ENCODE results near the gene LAMTOR2.

The LAMTOR2 gene

GRCh38 chr1:156106624-156107488, 52.3 kb downstream of the LAMTOR2 start:
- peak overlapping the region; percentile 54 for H3K18ac ChIP-seq (ENCODE audit: low read length)
- peak overlapping the region; percentile 77 for H2BK5ac ChIP-seq (ENCODE audit: low read depth, low read length, poor library complexity)
- peaks cover 42 to 49% of the 10 kb centered on the region in 2 experiments for H3K4me1 ChIP-seq (ENCODE audit: control insufficient read depth in 1 of 2, insufficient read depth in 2 of 2, low read length in 2 of 2)
- H4K91ac ChIP-seq (ENCODE audit: low read depth, low read length) = peak overlapping the region; percentile 71
- peaks cover 12% of the 10 kb centered on the region for H3K79me2 ChIP-seq (ENCODE audit: control insufficient read depth, insufficient read depth, low read length, poor library complexity)
- peak overlapping the region; percentile 57 for H3K14ac ChIP-seq (ENCODE audit: low read length)
- H3K4me2 ChIP-seq (ENCODE audit: low read length) = peak overlapping the region; percentile 53
- peak overlapping the region; percentile 69 for H2BK120ac ChIP-seq (ENCODE audit: insufficient read depth, low read length, poor library complexity)
- H3K27ac ChIP-seq (ENCODE audit: low read depth, low read length) = peak overlapping the region; percentile 80
- H3K36me3 ChIP-seq (ENCODE audit: control insufficient read depth in 1 of 2, insufficient read depth in 2 of 2, low read length in 2 of 2) = peaks cover 2 to 3% of the 10 kb centered on the region in 2 experiments
- no peaks in the 10 kb centered on the region for H3K9me3 ChIP-seq (ENCODE audit: insufficient read depth, low read depth, low read length)
- peak overlapping the region; percentile 17 for H4K8ac ChIP-seq (ENCODE audit: low read depth, low read length)
- no CpG with 5 or more reads among the region's 14 CpGs for WGBS (ENCODE audit: extremely low coverage, insufficient coverage, insufficient read length)
- peak overlapping the region; percentile 77 for H2BK12ac ChIP-seq (ENCODE audit: low read length)
- H2AK5ac ChIP-seq (ENCODE audit: low read length) = peak overlapping the region; percentile 21
- DNase-seq = peak in 1 of 2 donors; percentile 61
- H3K79me1 ChIP-seq (ENCODE audit: low read length) = peaks cover 39% of the 10 kb centered on the region
- no peak overlapping the region for H3K9ac ChIP-seq (ENCODE audit: low read length)
- no peak overlapping the region for H3K4me3 ChIP-seq (ENCODE audit: low read depth, low read length)
- H2AFZ ChIP-seq (ENCODE audit: insufficient read depth, low read length, poor library complexity) = no peak overlapping the region
- H3K27me3 ChIP-seq (ENCODE audit: insufficient read depth, low read length) = no peaks in the 10 kb centered on the region
- no peak overlapping the region for H4K12ac ChIP-seq (ENCODE audit: low read depth, low read length)
- no peak overlapping the region for H3K23ac ChIP-seq (ENCODE audit: low read length)
- peak overlapping the region; percentile 27 for H3K4ac ChIP-seq (ENCODE audit: low read depth, low read length)

- H3K9ac ChIP-seq (ENCODE audit: low read length) = no peak overlapping the region
- peaks cover 37% of the 10 kb centered on the region for H3K79me1 ChIP-seq (ENCODE audit: low read length)
- H2BK120ac ChIP-seq (ENCODE audit: insufficient read depth, low read length, poor library complexity) = no peak overlapping the region
- no peak overlapping the region for H3K27ac ChIP-seq (ENCODE audit: low read depth, low read length)
- no peak overlapping the region for H3K23ac ChIP-seq (ENCODE audit: low read length)
- peaks cover 10% of the 10 kb centered on the region for H3K79me2 ChIP-seq (ENCODE audit: control insufficient read depth, insufficient read depth, low read length, poor library complexity)
- H3K14ac ChIP-seq (ENCODE audit: low read length) = no peak overlapping the region
- H2AK5ac ChIP-seq (ENCODE audit: low read length) = no peak overlapping the region
- H3K18ac ChIP-seq (ENCODE audit: low read length) = no peak overlapping the region
- peak overlapping the region; percentile 48 for H4K91ac ChIP-seq (ENCODE audit: low read depth, low read length)
- no peak overlapping the region for H2BK12ac ChIP-seq (ENCODE audit: low read length)
- peaks cover 0 to 2% of the 10 kb centered on the region in 2 experiments for H3K36me3 ChIP-seq (ENCODE audit: control insufficient read depth in 1 of 2, insufficient read depth in 2 of 2, low read length in 2 of 2)
- H3K4me3 ChIP-seq (ENCODE audit: low read depth, low read length) = no peak overlapping the region
- no peaks in the 10 kb centered on the region for H3K27me3 ChIP-seq (ENCODE audit: insufficient read depth, low read length)
- peaks cover 35 to 46% of the 10 kb centered on the region in 2 experiments for H3K4me1 ChIP-seq (ENCODE audit: control insufficient read depth in 1 of 2, insufficient read depth in 2 of 2, low read length in 2 of 2)
- WGBS (ENCODE audit: extremely low coverage, insufficient coverage, insufficient read length) = no CpG with 5 or more reads among the region's 3 CpGs
- H4K8ac ChIP-seq (ENCODE audit: low read depth, low read length) = no peak overlapping the region
- H2BK5ac ChIP-seq (ENCODE audit: low read depth, low read length, poor library complexity) = no peak overlapping the region
- H4K12ac ChIP-seq (ENCODE audit: low read depth, low read length) = no peak overlapping the region
- H3K9me3 ChIP-seq (ENCODE audit: insufficient read depth, low read depth, low read length) = no peaks in the 10 kb centered on the region
- no peak for DNase-seq
- no peak overlapping the region for H2AFZ ChIP-seq (ENCODE audit: insufficient read depth, low read length, poor library complexity)
- H3K4ac ChIP-seq (ENCODE audit: low read depth, low read length) = no peak overlapping the region
- H3K4me2 ChIP-seq (ENCODE audit: low read length) = no peak overlapping the region
Observed at GRCh38 chr1:156108057-156108456, 53.5 kb downstream of the LAMTOR2 start.
